ENCODE measurements around the gene PLA2G4E. TPM values are rescaled to one million over a fixed set of nuclear protein-coding genes. Genes with fewer than 3 reads are reported as not detected.

Gene PLA2G4E
- total RNA-seq, 1 donor from 2014 or later: 8.8 TPM

DNA sequence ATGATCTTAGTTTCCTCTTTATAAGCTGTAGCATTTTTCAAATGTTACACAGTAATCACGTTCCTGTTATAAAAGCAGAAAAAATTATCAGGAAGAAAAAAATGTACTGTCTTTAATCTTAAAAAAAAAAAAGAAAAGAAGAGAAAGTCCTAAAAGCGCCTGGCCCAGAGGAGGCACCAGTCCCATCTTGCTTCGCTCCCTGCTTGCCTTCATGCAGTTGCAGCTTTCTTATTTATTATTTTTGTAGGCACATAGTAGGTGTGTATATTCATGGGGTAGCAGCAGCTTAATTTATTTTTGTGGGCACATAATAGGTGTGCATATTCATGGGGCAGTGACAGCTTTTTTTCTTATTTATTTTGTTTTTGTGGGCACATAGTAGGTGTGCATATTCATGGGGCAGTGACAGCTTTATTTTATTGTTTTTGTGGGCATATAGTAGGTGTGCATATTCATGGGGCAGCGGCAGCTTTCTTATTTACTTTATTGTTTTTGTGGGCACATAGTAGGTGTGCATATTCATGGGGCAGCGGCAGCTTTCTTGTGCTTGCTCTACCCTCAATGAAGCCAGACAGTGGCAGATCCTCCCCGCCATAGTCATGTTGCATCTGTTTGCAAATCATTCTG, 43.0 kb downstream of the PLA2G4E start:
- H3K4me1 ChIP-seq: peaks cover 4% of the 10 kb centered on the region
- TF ChIP-seq POLR2A (IDR thresholded peaks at IDR 0.05) (no peak), POLR2AphosphoS5 (IDR thresholded peaks at IDR 0.05; ENCODE audit: insufficient read depth in 1 of 2, low read depth in 1 of 2) (no peak)
- TF ChIP-seq, protein P1, sequence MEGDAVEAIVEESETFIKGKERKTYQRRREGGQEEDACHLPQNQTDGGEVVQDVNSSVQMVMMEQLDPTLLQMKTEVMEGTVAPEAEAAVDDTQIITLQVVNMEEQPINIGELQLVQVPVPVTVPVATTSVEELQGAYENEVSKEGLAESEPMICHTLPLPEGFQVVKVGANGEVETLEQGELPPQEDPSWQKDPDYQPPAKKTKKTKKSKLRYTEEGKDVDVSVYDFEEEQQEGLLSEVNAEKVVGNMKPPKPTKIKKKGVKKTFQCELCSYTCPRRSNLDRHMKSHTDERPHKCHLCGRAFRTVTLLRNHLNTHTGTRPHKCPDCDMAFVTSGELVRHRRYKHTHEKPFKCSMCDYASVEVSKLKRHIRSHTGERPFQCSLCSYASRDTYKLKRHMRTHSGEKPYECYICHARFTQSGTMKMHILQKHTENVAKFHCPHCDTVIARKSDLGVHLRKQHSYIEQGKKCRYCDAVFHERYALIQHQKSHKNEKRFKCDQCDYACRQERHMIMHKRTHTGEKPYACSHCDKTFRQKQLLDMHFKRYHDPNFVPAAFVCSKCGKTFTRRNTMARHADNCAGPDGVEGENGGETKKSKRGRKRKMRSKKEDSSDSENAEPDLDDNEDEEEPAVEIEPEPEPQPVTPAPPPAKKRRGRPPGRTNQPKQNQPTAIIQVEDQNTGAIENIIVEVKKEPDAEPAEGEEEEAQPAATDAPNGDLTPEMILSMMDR (IDR thresholded peaks at IDR 0.05): no peak
- H3K4me3 ChIP-seq: no peak overlapping the region
- H3K9me3 ChIP-seq: no peaks in the 10 kb centered on the region
- no peaks in the 10 kb centered on the region for H3K27me3 ChIP-seq
- no peak overlapping the region for H3K27ac ChIP-seq
- H3K36me3 ChIP-seq: no peaks in the 10 kb centered on the region
- intact Hi-C loops (cut with DNase I): no loop called here
- no peak for DNase-seq (ENCODE audit: extremely low spot score in 2 of 2)

DNA sequence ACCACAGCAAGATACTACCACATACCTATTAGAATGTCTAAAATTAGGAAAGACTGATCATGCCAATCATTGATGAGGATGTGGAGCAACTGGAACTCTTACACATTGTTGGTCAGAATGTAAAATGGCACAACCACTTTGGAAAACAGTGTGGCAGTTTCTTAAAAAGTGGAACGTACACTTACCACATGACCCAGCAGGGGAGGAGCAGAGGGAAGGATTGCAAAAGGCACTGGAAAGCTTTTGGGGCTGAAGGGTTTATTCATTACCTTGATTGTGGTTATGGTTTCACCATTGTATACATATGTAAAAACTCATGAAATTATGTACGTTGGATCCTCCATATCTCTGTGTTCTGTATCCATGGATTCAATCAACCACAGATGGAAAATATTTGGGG, 45.2 kb downstream of the PLA2G4E start:
- no peak overlapping the region for H3K4me3 ChIP-seq
- intact Hi-C loops (cut with DNase I): no loop called here
- no peak overlapping the region for H3K27ac ChIP-seq
- peaks cover 10% of the 10 kb centered on the region for H3K4me1 ChIP-seq
- no peaks in the 10 kb centered on the region for H3K36me3 ChIP-seq
- TF ChIP-seq POLR2AphosphoS5 (IDR thresholded peaks at IDR 0.05; ENCODE audit: insufficient read depth in 1 of 2, low read depth in 1 of 2): no peak
- DNase-seq (ENCODE audit: extremely low spot score in 2 of 2): no peak
- H3K9me3 ChIP-seq: no peaks in the 10 kb centered on the region
- no peaks in the 10 kb centered on the region for H3K27me3 ChIP-seq

DNA sequence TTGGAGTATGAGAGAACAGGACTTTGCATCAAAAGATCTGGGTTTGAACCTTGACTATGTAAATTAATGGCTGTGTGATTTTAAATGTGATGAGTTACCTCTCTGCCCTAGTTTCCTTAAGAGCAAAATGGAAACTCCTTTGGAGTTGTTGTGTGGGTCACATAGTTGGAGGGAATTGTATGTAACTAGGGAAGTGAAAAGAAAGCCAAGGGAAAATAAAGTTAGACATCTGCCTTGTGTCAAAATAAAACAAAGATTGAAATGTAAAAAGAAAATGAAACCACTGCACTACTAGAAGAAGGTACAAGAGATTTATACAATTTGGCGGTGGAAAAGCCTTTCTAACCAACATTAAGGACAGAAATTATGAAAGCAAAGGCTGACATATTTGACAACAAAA, 46.8 kb downstream of the PLA2G4E start:
- Histone ChIP-seq H3K36me3 (no peaks in the 10 kb centered on the region), H3K27me3 (no peaks in the 10 kb centered on the region), H3K4me1 (peaks cover 22% of the 10 kb centered on the region), H3K9me3 (no peaks in the 10 kb centered on the region), H3K27ac (no peak overlapping the region), H3K4me3 (no peak overlapping the region)
- no peak for TF ChIP-seq POLR2A (IDR thresholded peaks at IDR 0.05)
- no peak for TF ChIP-seq POLR2AphosphoS5 (IDR thresholded peaks at IDR 0.05; ENCODE audit: insufficient read depth in 1 of 2, low read depth in 1 of 2)
- DNase-seq (ENCODE audit: extremely low spot score in 2 of 2): no peak
- intact Hi-C loops (cut with DNase I): no loop called here

- Histone ChIP-seq H3K27ac (peak within 1 kb of the TSS; percentile 89), H3K4me1 (peaks cover 22% of the 10 kb centered on the region), H3K9me3 (no peaks in the 10 kb centered on the region), H3K4me3 (peak within 1 kb of the TSS; percentile 91 to 99), H3K27me3 (no peaks in the 10 kb centered on the region), H3K36me3 (no peaks in the 10 kb centered on the region)
- intact Hi-C loops (cut with DNase I): no loop called here
- DNase-seq (ENCODE audit: extremely low spot score in 2 of 2): peak; percentile 99
- TF ChIP-seq POLR2A (IDR thresholded peaks at IDR 0.05) (peak in 1 of 2 donors; percentile 81), POLR2AphosphoS5 (IDR thresholded peaks at IDR 0.05; ENCODE audit: insufficient read depth in 1 of 2, low read depth in 1 of 2) (peak; percentile 88 to 92)
- TF ChIP-seq, protein P1 (IDR thresholded peaks at IDR 0.05): peak in 1 of 3 experiments; percentile 37
Measured at GRCh38 chr15:41972253-41973242, 48.3 kb downstream of the PLA2G4E start, which contains the start of gene EHD4. TSS of gene EHD4 (minus strand) at chr15:41972557. CDS start at chr15:41972494, 63 bp downstream.

DNA sequence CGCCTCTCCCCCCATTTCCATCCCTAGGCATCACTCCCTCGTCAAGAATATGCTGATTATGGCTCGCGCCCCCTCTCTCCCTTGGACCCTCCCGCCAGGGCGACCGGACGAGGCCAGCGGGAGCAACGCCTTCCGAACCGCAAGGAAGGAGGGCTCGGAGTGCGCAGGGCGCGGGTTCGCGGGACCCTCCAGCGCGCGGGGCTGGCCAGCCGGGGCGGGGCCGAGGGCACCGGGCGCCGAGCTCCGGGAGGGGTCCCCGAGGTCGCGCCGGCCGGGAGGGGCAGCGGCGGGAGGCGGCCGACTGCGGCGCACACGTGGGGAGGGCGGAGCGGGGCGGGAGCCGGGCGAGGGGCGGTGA, 49.0 kb downstream of the PLA2G4E start:
- intact Hi-C loops (cut with DNase I): no loop called here
- Histone ChIP-seq H3K4me1 (peaks cover 22% of the 10 kb centered on the region), H3K27ac (peak overlapping the region; percentile 89), H3K9me3 (no peaks in the 10 kb centered on the region), H3K4me3 (peak overlapping the region; percentile 91 to 99), H3K27me3 (no peaks in the 10 kb centered on the region), H3K36me3 (no peaks in the 10 kb centered on the region)
- DNase-seq (ENCODE audit: extremely low spot score in 2 of 2): peak in 1 of 2 donors; percentile 89
- TF ChIP-seq POLR2AphosphoS5 (IDR thresholded peaks at IDR 0.05; ENCODE audit: insufficient read depth in 1 of 2, low read depth in 1 of 2) (no peak), POLR2A (IDR thresholded peaks at IDR 0.05) (no peak)
- TF ChIP-seq, protein P1 (IDR thresholded peaks at IDR 0.05): no peak
